ENCODE results near the gene MRE11.
A peak's percentile ranks its signal among the peaks of the same experiment; 100 is the strongest.

- no peak for TF ChIP-seq PHF8 (IDR thresholded peaks at IDR 0.05; ENCODE audit: borderline replicate concordance, low read depth)
- peak; percentile 61 for TF ChIP-seq CTCF (IDR thresholded peaks at IDR 0.05)
- TF ChIP-seq POLR2A (IDR thresholded peaks at IDR 0.05; ENCODE audit: low read length) = no peak
- no peak for TF ChIP-seq REST (IDR thresholded peaks at IDR 0.05)
- no peak for TF ChIP-seq HOXA7 (CRISPR knock-in tag; IDR thresholded peaks at IDR 0.05)
- no peak for TF ChIP-seq BHLHE40 (IDR thresholded peaks at IDR 0.05; ENCODE audit: low read depth, low read length)
- no peak for TF ChIP-seq RFX5 (IDR thresholded peaks at IDR 0.05)
- TF ChIP-seq EHMT2 (IDR thresholded peaks at IDR 0.05; ENCODE audit: low read depth) = no peak
- TF ChIP-seq NFE2L2 (conservative IDR thresholded peaks at IDR 0.05; ENCODE audit: low read length) = no peak
- TF ChIP-seq HEYL (CRISPR knock-in tag; IDR thresholded peaks at IDR 0.05) = no peak
- TF ChIP-seq RAD21 (conservative IDR thresholded peaks at IDR 0.05 in 1 of 2, IDR thresholded peaks at IDR 0.05 in 1 of 2) = peak; percentile 48 to 57; a peak in 4 of 5 replicates
- TF ChIP-seq CBX2 (IDR thresholded peaks at IDR 0.05; ENCODE audit: borderline replicate concordance, low read depth) = no peak
- TF ChIP-seq MYC (IDR thresholded peaks at IDR 0.05; ENCODE audit: borderline replicate concordance, low read length) = no peak
These were observed 25.9 kb upstream of the MRE11 start for GRCh38 chr11:94519478-94520084.

Data from A549 (cell line).